GM06990 (cell line): Measurements from ENCODE around the gene MSANTD7.

Source experiments
- DNase-seq: peaks from one replicate; pipeline ENCODE4 v3.0.0-alpha.2; 2011; ENCODE audit not compliant: insufficient read length; ENCODE audit errors: extremely low read depth
- H3K27me3 ChIP-seq: replicated peaks from 2 replicates; pipeline ENCODE4 v1.6.0; 2011; ENCODE audit warnings: low read length; ENCODE audit not compliant: control insufficient read depth, insufficient read depth
- H3K36me3 ChIP-seq: 2 replicates; pipeline ENCODE4 v1.5.1; 2011; ENCODE audit warnings: low read length; ENCODE audit not compliant: control insufficient read depth, insufficient read depth
- H3K4me3 ChIP-seq: replicated peaks from 2 replicates; pipeline ENCODE4 v1.5.1; 2011; ENCODE audit warnings: low read depth, mild to moderate bottlenecking, control low read depth, low read length
- TF ChIP-seq, protein P1 (sequence below): IDR thresholded peaks from 2 replicates; pipeline ENCODE4 v1.5.1; 2011; ENCODE audit warnings: low read length, control low read depth, mild to moderate bottlenecking, inconsistent platforms; ENCODE audit not compliant: insufficient read depth, poor library complexity, severe bottlenecking

Gene MSANTD7

DNA sequence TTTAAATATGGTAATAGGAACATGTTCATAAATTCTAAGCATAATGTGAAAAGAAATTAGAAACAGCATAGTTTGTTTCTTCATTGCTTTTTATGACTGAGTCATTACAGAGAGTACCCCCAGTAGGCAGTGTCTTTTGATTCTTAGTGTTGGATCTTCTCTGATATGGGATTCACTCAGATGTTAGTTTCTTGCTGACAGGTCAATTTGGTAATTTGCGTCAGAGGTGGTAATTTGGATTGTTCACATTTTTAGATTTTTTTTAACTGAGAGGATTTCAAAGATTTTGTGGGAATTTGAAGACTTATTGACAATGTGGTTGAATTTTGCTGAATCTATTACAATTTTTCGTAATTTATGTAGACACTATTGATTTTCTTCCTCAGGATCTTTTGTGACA lies 2.1 kb downstream of the MSANTD7 start:
- Histone ChIP-seq H3K4me3 (no peak overlapping the region), H3K36me3 (peaks cover 21% of the 10 kb centered on the region), H3K27me3 (no peaks in the 10 kb centered on the region)
- no peak for DNase-seq
- TF ChIP-seq, protein P1, sequence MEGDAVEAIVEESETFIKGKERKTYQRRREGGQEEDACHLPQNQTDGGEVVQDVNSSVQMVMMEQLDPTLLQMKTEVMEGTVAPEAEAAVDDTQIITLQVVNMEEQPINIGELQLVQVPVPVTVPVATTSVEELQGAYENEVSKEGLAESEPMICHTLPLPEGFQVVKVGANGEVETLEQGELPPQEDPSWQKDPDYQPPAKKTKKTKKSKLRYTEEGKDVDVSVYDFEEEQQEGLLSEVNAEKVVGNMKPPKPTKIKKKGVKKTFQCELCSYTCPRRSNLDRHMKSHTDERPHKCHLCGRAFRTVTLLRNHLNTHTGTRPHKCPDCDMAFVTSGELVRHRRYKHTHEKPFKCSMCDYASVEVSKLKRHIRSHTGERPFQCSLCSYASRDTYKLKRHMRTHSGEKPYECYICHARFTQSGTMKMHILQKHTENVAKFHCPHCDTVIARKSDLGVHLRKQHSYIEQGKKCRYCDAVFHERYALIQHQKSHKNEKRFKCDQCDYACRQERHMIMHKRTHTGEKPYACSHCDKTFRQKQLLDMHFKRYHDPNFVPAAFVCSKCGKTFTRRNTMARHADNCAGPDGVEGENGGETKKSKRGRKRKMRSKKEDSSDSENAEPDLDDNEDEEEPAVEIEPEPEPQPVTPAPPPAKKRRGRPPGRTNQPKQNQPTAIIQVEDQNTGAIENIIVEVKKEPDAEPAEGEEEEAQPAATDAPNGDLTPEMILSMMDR: no peak

DNA sequence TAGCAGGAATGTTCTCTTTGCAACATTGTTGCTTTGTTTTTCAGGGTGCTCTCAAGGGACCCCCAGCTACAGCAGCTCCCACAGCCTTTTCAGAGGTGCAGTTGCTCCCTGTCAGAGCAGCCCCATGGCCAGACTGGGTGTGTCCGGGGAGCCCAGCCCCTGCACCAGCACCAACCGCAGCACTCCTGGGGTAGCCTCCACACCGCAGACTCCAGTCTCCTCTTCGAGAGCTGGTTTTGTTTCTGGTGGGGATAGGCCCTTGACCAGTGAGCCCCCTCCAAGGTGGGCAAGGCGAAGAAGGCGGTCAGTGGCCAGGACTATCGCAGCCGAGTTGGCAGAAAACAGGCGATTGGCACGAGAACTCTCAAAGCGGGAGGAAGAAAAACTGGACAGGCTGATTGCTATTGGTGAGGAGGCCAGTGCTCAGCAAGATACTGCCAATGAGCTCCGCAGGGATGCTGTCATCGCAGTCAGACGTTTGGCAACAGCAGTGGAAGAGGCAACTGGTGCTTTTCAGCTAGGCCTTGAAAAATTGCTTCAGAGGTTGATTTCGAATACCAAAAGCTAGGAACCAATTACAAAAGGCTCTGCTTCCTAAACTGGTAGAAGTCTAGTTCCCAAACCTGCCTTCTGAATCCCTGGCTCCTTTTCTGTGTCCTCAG lies 5.4 kb downstream of the MSANTD7 start:
- no peaks in the 10 kb centered on the region for H3K27me3 ChIP-seq
- no peak overlapping the region for H3K4me3 ChIP-seq
- TF ChIP-seq, protein P1: no peak
- peaks cover 21% of the 10 kb centered on the region for H3K36me3 ChIP-seq
- no peak for DNase-seq

DNA sequence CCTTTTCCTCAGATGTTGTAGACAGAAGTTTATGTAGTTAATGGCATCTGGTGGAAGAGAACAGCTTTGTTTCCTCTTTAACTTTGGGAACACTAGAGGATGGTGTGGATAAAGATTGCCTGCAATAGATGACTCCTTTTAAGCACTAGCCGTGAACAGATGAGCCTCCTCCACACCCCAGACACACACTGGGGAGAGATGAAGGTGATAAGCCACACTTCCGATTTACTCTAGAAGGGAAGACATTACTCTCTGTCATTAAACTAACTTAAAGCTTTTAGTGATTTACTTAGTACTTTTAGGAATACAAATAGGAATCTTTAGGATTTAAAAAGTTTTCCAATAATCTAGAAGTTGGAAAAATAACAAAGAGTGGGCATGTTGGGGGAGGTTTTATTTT lies 6.8 kb downstream of the MSANTD7 start:
- H3K36me3 ChIP-seq: peaks cover 21% of the 10 kb centered on the region
- no peak for DNase-seq
- TF ChIP-seq, protein P1: no peak
- no peak overlapping the region for H3K4me3 ChIP-seq
- H3K27me3 ChIP-seq: no peaks in the 10 kb centered on the region

DNA sequence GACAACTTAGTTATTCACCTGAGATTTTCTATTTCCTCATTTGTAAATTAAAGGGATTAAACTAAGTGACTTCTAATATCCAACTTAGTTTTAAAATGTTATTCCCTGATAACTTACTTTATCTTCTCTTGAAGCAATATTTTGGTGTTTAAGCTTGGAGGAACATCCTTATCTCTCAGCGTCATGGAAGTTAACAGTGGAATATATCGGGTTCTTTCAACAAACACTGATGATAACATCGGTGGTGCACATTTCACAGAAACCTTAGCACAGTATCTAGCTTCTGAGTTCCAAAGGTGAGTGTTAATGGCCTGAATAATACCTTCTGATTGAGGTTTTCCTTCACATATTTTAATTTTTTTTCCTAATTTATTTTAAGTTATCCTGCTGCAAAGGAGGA lies 14.1 kb downstream of the MSANTD7 start:
- H3K27me3 ChIP-seq: no peaks in the 10 kb centered on the region
- DNase-seq: no peak
- no peak overlapping the region for H3K4me3 ChIP-seq
- TF ChIP-seq, protein P1: no peak
- H3K36me3 ChIP-seq: peaks cover 3% of the 10 kb centered on the region; the same call in 1 of the 2 replicates

DNA sequence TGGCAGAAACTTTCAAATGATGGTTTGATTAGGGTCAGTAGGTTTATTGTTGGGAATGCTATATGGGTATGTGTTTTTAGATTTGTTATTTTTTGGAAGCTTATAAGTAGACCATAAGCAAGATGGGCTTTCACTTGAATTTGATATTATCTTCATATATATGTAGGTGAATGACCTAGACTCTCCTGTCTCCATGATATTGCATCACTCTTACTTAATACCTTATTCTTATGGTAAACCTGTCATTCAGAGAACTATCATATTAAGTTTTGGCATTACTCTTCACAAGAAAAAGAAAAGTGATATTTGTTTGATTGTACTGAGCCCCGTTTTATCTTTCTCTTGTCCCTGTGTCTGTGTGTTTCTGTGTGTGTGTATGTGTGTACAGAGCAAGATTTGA lies 17.3 kb downstream of the MSANTD7 start:
- Histone ChIP-seq H3K36me3 (peaks cover 6% of the 10 kb centered on the region; the same call in 1 of the 2 replicates), H3K4me3 (no peak overlapping the region), H3K27me3 (no peaks in the 10 kb centered on the region)
- DNase-seq: no peak
- TF ChIP-seq, protein P1: no peak
